GM10266 (cell line): ENCODE measurements around the gene KIF24.
"Not testable (repeated sequence)": the region's sequence is repeated elsewhere in the genome, so short reads cannot be mapped to it uniquely, and the experiment has no call there.

Experiments used
- DNase-seq: peaks from one replicate; pipeline ENCODE4 v3.0.0; 2012; ENCODE audit errors: extremely low spot score
- CTCF ChIP-seq: IDR thresholded peaks from 2 replicates; pipeline ENCODE4 v1.5.1; 2012; ENCODE audit warnings: mild to moderate bottlenecking, low read depth; ENCODE audit not compliant: control insufficient read depth, insufficient read depth; ENCODE audit errors: missing control alignments

Gene KIF24

GRCh38 chr9:34318163-34318790 lies 10.8 kb downstream of the KIF24 start:
- DNase-seq = no peak
- no peak for TF ChIP-seq CTCF

- DNase-seq = no peak
- no peak for TF ChIP-seq CTCF
These were observed 11.6 kb downstream of the KIF24 start for GRCh38 chr9:34317436-34317835.

- no peak for TF ChIP-seq CTCF
These were observed 17.4 kb downstream of the KIF24 start for GRCh38 chr9:34311499-34312185.

GRCh38 chr9:34310215-34310614 lies 18.9 kb downstream of the KIF24 start:
- no peak for TF ChIP-seq CTCF
- no peak for DNase-seq

More at GRCh38 chr9:34311499-34312185, 17.4 kb downstream of the KIF24 start:
- DNase-seq = no peak

GRCh38 chr9:34308316-34308715 lies 20.8 kb downstream of the KIF24 start:
- not testable (repeated sequence) for DNase-seq

- DNase-seq = not testable (repeated sequence)
These were observed 28.0 kb downstream of the KIF24 start for GRCh38 chr9:34301064-34301463.

- no peak for DNase-seq
- no peak for TF ChIP-seq CTCF
These were observed 36.5 kb downstream of the KIF24 start for GRCh38 chr9:34292552-34292951.

- no peak for DNase-seq
- TF ChIP-seq CTCF = no peak
These were observed 37.6 kb downstream of the KIF24 start for GRCh38 chr9:34291423-34291822.
